ENCODE results near the gene GSS. TPM values are rescaled to one million over a fixed set of nuclear protein-coding genes. Genes with fewer than 3 reads are reported as not detected.

GSS gene
- 71.5 and 72.5 TPM in 2 replicates for total RNA-seq
- long read RNA-seq, transcript GSS-201 (13 exons, 1,919 nt) = major isoform, 177 of 283 reads
- long read RNA-seq, partial matches to known transcripts = 41 of 283 reads
- long read RNA-seq, other reads (novel, unspliced or antisense) = 61 of 283 reads

GRCh38 chr20:34955231-34956040 is at the start of gene GSS, which contains the start of gene MYH7B:
TSS of gene GSS (minus strand) at chr20:34955806. CDS start at chr20:34951852, 3,954 bp downstream.
TSS of gene MYH7B (plus strand) at chr20:34955868. CDS start at chr20:34978006, 22,138 bp downstream.
- Mint-ChIP-seq H3K4me3 (ENCODE audit: low read depth) (peak within 1 kb of the TSS; percentile 95), H3K27ac (peak within 1 kb of the TSS; percentile 99), H3K27me3 (peaks cover 6% of the 10 kb centered on the region), H3K4me1 (ENCODE audit: low read depth) (peaks cover 21% of the 10 kb centered on the region), H3K36me3 (ENCODE audit: insufficient read depth) (peaks cover 3% of the 10 kb centered on the region), H3K9me3 (ENCODE audit: low read depth) (no peaks in the 10 kb centered on the region)
- DNase-seq (ENCODE audit: low spot score, unreplicated experiment) = peak; percentile 100
- peak; percentile 47 for TF ChIP-seq CTCF (IDR thresholded peaks at IDR 0.05; ENCODE audit: unreplicated experiment)

- TF ChIP-seq CTCF (IDR thresholded peaks at IDR 0.05; ENCODE audit: unreplicated experiment) = no peak
- Mint-ChIP-seq H3K9me3 (ENCODE audit: low read depth) (no peaks in the 10 kb centered on the region), H3K27ac (peak overlapping the region; percentile 34), H3K4me1 (ENCODE audit: low read depth) (no peaks in the 10 kb centered on the region), H3K36me3 (ENCODE audit: insufficient read depth) (peaks cover 37% of the 10 kb centered on the region), H3K27me3 (no peaks in the 10 kb centered on the region), H3K4me3 (ENCODE audit: low read depth) (no peak overlapping the region)
- DNase-seq (ENCODE audit: low spot score, unreplicated experiment) = no peak
Measured at GRCh38 chr20:35004749-35005462, 49.3 kb upstream of the GSS start.

GRCh38 chr20:35004051-35004725 is 48.6 kb upstream of the GSS start:
- Mint-ChIP-seq H3K27me3 (no peaks in the 10 kb centered on the region), H3K4me1 (ENCODE audit: low read depth) (no peaks in the 10 kb centered on the region), H3K4me3 (ENCODE audit: low read depth) (no peak overlapping the region), H3K36me3 (ENCODE audit: insufficient read depth) (peaks cover 36% of the 10 kb centered on the region), H3K27ac (peak overlapping the region; percentile 4), H3K9me3 (ENCODE audit: low read depth) (no peaks in the 10 kb centered on the region)
- no peak for TF ChIP-seq CTCF (IDR thresholded peaks at IDR 0.05; ENCODE audit: unreplicated experiment)
- DNase-seq (ENCODE audit: low spot score, unreplicated experiment) = no peak

- no peaks in the 10 kb centered on the region for H3K27me3 Mint-ChIP-seq
- DNase-seq (ENCODE audit: low spot score, unreplicated experiment) = no peak
- H3K36me3 Mint-ChIP-seq (ENCODE audit: insufficient read depth) = peaks cover 31% of the 10 kb centered on the region
- H3K4me3 Mint-ChIP-seq (ENCODE audit: low read depth) = no peak overlapping the region
- TF ChIP-seq CTCF (IDR thresholded peaks at IDR 0.05; ENCODE audit: unreplicated experiment) = no peak
- no peaks in the 10 kb centered on the region for H3K9me3 Mint-ChIP-seq (ENCODE audit: low read depth)
- peak overlapping the region; percentile 4 for H3K27ac Mint-ChIP-seq
- no peaks in the 10 kb centered on the region for H3K4me1 Mint-ChIP-seq (ENCODE audit: low read depth)
Measured at GRCh38 chr20:35003211-35004031, 47.8 kb upstream of the GSS start.

All from progenitor cell of endocrine pancreas (in vitro differentiated cells).